Epithelial cell of alveolus of lung (primary cell): ENCODE data around the gene VSX2. TPM values are rescaled to one million over a fixed set of nuclear protein-coding genes. Genes with fewer than 3 reads are reported as not detected.

ENCODE experiments used
- total RNA-seq: library from RNA; depleted of rRNA; stranded (reverse); fragments of >200 nt; gene quantifications from 2 replicates; pipeline ENCODE4 v1.2.1, GENCODE V29; 2015

VSX2 gene
- not detected in 2 replicates for total RNA-seq

GRCh38 chr14:74238974-74239847 is at the start of gene VSX2:
Gene VSX2 (plus strand): TSS chr14:74239449. CDS start chr14:74239562, 113 bp downstream.

GRCh38 chr14:74302634-74303569 is 63.7 kb downstream of the VSX2 start, which contains the start of gene ABCD4:
Gene ABCD4 (minus strand): TSS chr14:74302934. CDS start chr14:74302912, 22 bp downstream.

Other genes starting within 250 kb of the VSX2 start
- gene ENTPD5, start 220.2 kb upstream of the VSX2 start, total RNA-seq, result 5.0 and 6.6 TPM in 2 replicates
- 5.7 and 8.4 TPM in 2 replicates for gene BBOF1, start 220.1 kb upstream of the VSX2 start, total RNA-seq
- 14.1 and 24.8 TPM in 2 replicates for gene ALDH6A1, start 155.0 kb upstream of the VSX2 start, total RNA-seq
- 3.8 and 4.5 TPM in 2 replicates for gene LIN52, start 154.5 kb upstream of the VSX2 start, total RNA-seq
- 24.0 and 36.7 TPM in 2 replicates for gene ABCD4, start 63.5 kb downstream of the VSX2 start, total RNA-seq
- not detected in 2 replicates for gene VRTN, start 109.0 kb downstream of the VSX2 start, total RNA-seq
- 0.13 and 2.5 TPM in 2 replicates for gene SYNDIG1L, start 186.8 kb downstream of the VSX2 start, total RNA-seq